ENCODE measurements around the gene SMCR8. TPM values are rescaled to one million over a fixed set of nuclear protein-coding genes. Genes with fewer than 3 reads are reported as not detected.
A peak's percentile ranks its signal among the peaks of the same experiment; 100 is the strongest.

SMCR8 gene
- total and polyA plus RNA-seq, 9 of the 15 experiments (the other 6 are each of a cell fraction or from before 2014, with no cell fraction given), result 0.25 to 8.8 (median 4.9) TPM

DNA sequence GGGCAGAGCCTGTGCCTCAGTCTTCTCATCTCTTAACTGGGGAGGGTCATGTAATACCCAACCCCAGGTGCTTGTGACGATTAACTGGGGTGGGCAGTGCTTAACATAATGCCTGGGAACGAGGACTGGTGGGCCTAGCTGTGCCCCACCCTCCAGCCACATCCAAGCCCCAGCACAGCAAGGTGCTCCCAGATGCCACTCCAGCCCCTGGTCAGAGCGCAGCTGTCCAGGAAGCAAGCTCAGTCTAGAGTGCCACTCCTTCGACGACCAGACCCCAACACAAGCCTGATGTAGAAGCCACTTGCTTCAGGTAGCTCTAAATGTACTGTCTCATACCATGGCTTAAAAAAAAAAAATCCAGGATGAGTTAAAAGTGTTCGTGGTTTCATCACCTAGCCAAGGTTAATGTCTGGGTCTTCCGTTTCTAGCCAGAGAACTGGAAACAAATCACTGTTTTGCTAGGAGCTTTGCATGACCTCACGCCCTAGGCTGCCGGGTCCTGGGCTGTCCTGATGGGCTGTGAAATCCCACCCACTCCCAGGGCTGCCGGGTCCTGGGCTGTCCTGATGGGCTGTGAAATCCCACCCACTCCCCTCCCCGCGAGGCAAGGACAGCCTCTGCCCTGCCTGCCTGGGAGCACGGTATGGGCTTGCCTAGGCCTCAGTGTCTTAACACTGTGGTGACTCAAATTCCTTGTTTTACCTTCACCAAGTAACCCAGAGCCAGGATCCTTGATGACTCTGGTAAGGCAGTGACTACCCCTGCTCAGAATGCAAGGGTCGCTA, 47.0 kb upstream of the SMCR8 start:
- no peaks in the 10 kb centered on the region for H4K20me1 ChIP-seq (replicated peaks; ENCODE audit: control insufficient read depth, insufficient read depth, low read length)
- WGBS (ENCODE audit: insufficient coverage, low coverage, missing lambda C conversion rate), result 52% methylated on average over 14 of the region's 14 CpGs
- peaks cover 15% of the 10 kb centered on the region; the same call in 2 of the 3 replicates for H3K36me3 ChIP-seq (ENCODE audit: control insufficient read depth, insufficient read depth, low read length)
- no peak overlapping the region for H2AFZ ChIP-seq (ENCODE audit: low read depth, low read length)
- no peaks in the 10 kb centered on the region for H3K27me3 ChIP-seq (ENCODE audit: control insufficient read depth in 2 of 2, insufficient read depth in 2 of 2, low read length in 2 of 2)
- H3K27ac ChIP-seq (ENCODE audit: extremely low read depth, low read depth, low read length), result no peak overlapping the region
- no TSS peak for BruUV-seq (replicated peaks)
- TF ChIP-seq POLR2G (IDR thresholded peaks at IDR 0.05; ENCODE audit: low read depth, low read length), result peak; percentile 31
- no peak for TF ChIP-seq PML (IDR thresholded peaks at IDR 0.05; ENCODE audit: low read length)
- ChIA-PET CTCF (ENCODE audit: low intra/inter-chr PET ratio) (no interaction called here), POLR2A (interaction anchor here (1.1 kb wide), 1 partner anchor 15 kb away, joined by 3 read pairs; no protein-coding TSS in a partner anchor)
- H3K9me1 ChIP-seq (ENCODE audit: control insufficient read depth, insufficient read depth, low read length), result no peaks in the 10 kb centered on the region
- no peak for FAIRE-seq
- peaks cover 0 to 4% of the 10 kb centered on the region in 2 experiments; a peak in 2 of 5 replicates for H3K4me1 ChIP-seq (replicated peaks in 1 of 2; ENCODE audit: control insufficient read depth in 2 of 2, insufficient read depth in 2 of 2, low read length in 2 of 2)
- no peaks in the 10 kb centered on the region for H3K9me3 ChIP-seq (replicated peaks; ENCODE audit: control insufficient read depth, insufficient read depth, low read depth, low read length)
- in situ Hi-C loops (cut with MboI) (no loop called here), intact Hi-C loops (cut with micrococcal nuclease) (no loop called here)
- no peak overlapping the region for H3K9ac ChIP-seq (ENCODE audit: insufficient read depth in 1 of 2, low read depth in 2 of 2, low read length in 2 of 2)
- H3K79me2 ChIP-seq (ENCODE audit: control insufficient read depth, insufficient read depth, low read length), result no peaks in the 10 kb centered on the region
- H3K4me3 ChIP-seq, result no peak overlapping the region
- no peak overlapping the region for H3K4me2 ChIP-seq (ENCODE audit: insufficient read depth, low read length)
- no peak for DNase-seq (ENCODE audit: extremely low read depth in 1 of 4, low spot score in 3 of 4)
- ATAC-seq, result peak; percentile 70

DNA sequence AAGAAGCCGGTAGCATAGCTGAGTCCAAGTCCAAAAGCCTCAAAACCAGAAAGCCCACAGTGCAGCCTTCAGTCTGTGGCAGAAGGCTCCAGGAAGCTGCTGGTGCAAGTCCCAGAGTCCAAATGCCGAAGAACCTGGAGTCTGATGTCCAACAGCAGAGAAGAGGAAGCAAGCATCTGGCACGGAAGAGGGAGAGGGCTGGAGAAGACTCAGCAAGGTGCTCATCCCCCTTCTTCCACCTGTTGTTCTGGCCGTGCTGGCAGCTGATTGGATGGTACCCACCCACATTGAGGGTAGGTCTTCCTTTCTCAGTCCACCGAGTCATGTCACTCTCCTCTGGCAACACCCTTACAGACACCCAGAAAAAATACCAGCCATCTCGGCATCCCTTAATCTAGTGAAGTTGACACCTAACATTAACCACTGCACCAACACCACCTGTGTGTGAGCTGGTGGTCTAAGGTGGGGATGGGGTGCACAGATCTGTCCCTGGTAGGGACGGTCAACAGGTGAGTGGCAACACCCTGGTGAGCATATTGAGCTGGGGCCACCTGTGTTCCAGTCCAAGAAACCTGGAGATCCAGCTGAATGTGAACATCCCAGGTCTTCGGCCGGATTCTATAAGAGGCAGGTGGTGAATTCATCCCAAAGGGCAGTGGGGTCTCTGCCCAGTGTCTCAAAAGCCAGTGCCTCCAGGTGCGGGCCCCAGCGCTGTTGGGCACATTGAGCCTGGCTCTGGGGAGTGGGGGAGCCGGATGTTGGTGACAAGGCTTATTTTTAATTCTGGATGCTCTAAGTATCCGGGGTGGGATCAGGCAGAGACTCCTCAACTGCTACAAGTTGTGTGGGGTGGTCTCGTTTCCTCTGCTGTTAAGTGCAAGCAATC, 44.8 kb upstream of the SMCR8 start:
- Histone ChIP-seq H3K36me3 (ENCODE audit: control insufficient read depth, insufficient read depth, low read length) (peaks cover 20% of the 10 kb centered on the region; the same call in 2 of the 3 replicates), H3K4me1 (replicated peaks in 1 of 2; ENCODE audit: control insufficient read depth in 2 of 2, insufficient read depth in 2 of 2, low read length in 2 of 2) (no peaks in the 10 kb centered on the region), H3K4me3 (no peak overlapping the region), H3K9me3 (replicated peaks; ENCODE audit: control insufficient read depth, insufficient read depth, low read depth, low read length) (no peaks in the 10 kb centered on the region), H3K9ac (ENCODE audit: insufficient read depth in 1 of 2, low read depth in 2 of 2, low read length in 2 of 2) (no peak overlapping the region), H3K27me3 (ENCODE audit: control insufficient read depth in 2 of 2, insufficient read depth in 2 of 2, low read length in 2 of 2) (no peaks in the 10 kb centered on the region), H4K20me1 (replicated peaks; ENCODE audit: control insufficient read depth, insufficient read depth, low read length) (no peaks in the 10 kb centered on the region), H3K4me2 (ENCODE audit: insufficient read depth, low read length) (no peak overlapping the region), H3K9me1 (ENCODE audit: control insufficient read depth, insufficient read depth, low read length) (no peaks in the 10 kb centered on the region), H2AFZ (ENCODE audit: low read depth, low read length) (no peak overlapping the region), H3K27ac (ENCODE audit: extremely low read depth, low read depth, low read length) (no peak overlapping the region), H3K79me2 (ENCODE audit: control insufficient read depth, insufficient read depth, low read length) (no peaks in the 10 kb centered on the region)
- FAIRE-seq, result no peak
- no peak for ATAC-seq
- no peak for DNase-seq (ENCODE audit: extremely low read depth in 1 of 4, low spot score in 3 of 4)
- in situ Hi-C loops (cut with MboI) (loop anchor here (5.0 kb wide), 1 partner anchor 37 kb away; no protein-coding TSS in a partner anchor), intact Hi-C loops (cut with micrococcal nuclease) (no loop called here)
- TF ChIP-seq PCBP1 (IDR thresholded peaks at IDR 0.05; ENCODE audit: low read depth, low read length, poor library complexity, severe bottlenecking), result no peak
- peak; percentile 46; the same call in 1 of the 2 replicates for TF ChIP-seq POLR2A (conservative IDR thresholded peaks at IDR 0.05)
- TF ChIP-seq PRMT5 (CRISPR knock-in tag; IDR thresholded peaks at IDR 0.05), result no peak
- CTCF ChIA-PET (ENCODE audit: low intra/inter-chr PET ratio), result no interaction called here
- 80% methylated on average over 12 of the region's 14 CpGs for WGBS (ENCODE audit: insufficient coverage, low coverage, missing lambda C conversion rate)
- POLR2A ChIA-PET, result interaction anchor here (0.6 to 2.5 kb wide), 5 partner anchors 9 to 22 kb away, joined by 3 to 9 read pairs (median 5); partner anchors contain the start of genes FLII and MIEF2
- BruUV-seq (replicated peaks), result no TSS peak

All from K562 (cell line).